Stomach (tissue), 4 donors: ENCODE results near the gene USP32.

Experiments used
- EP300 ChIP-seq: sonication (generic); formaldehyde crosslinking; IDR thresholded peaks from one replicate; pipeline ENCODE4 v1.6.1; 2017; ENCODE audit warnings: antibody characterized with exemption
- POLR2A ChIP-seq, 4 donors: fragments of 450-650 bp; IDR thresholded peaks; one replicate each; pipeline ENCODE4 v1.6.1; 2016; ENCODE audit warnings: antibody characterized with exemption in 4 of 4, control low read depth in 2 of 4, mild to moderate bottlenecking in 1 of 4, moderate library complexity in 1 of 4
- POLR2AphosphoS5 ChIP-seq, 3 donors: sonication (generic); formaldehyde crosslinking; IDR thresholded peaks; one replicate each; pipeline ENCODE4 v1.6.1; 2016; ENCODE audit warnings: antibody characterized with exemption in 3 of 3
- TF ChIP-seq, protein P1 (sequence below), 7 experiments: fragments of 450-650 bp in 4 of 7; fragments of 200-600 bp in 3 of 7; sonication (generic) in 3 of 7; IDR thresholded peaks; one replicate each; pipeline ENCODE4 v1.5.1; 2016 to 2019; ENCODE audit warnings: antibody characterized with exemption in 7 of 7, control low read depth in 2 of 7, mild to moderate bottlenecking in 1 of 7

- TF ChIP-seq, protein P1, sequence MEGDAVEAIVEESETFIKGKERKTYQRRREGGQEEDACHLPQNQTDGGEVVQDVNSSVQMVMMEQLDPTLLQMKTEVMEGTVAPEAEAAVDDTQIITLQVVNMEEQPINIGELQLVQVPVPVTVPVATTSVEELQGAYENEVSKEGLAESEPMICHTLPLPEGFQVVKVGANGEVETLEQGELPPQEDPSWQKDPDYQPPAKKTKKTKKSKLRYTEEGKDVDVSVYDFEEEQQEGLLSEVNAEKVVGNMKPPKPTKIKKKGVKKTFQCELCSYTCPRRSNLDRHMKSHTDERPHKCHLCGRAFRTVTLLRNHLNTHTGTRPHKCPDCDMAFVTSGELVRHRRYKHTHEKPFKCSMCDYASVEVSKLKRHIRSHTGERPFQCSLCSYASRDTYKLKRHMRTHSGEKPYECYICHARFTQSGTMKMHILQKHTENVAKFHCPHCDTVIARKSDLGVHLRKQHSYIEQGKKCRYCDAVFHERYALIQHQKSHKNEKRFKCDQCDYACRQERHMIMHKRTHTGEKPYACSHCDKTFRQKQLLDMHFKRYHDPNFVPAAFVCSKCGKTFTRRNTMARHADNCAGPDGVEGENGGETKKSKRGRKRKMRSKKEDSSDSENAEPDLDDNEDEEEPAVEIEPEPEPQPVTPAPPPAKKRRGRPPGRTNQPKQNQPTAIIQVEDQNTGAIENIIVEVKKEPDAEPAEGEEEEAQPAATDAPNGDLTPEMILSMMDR (IDR thresholded peaks at IDR 0.05): no peak
- TF ChIP-seq POLR2A (IDR thresholded peaks at IDR 0.05) (no peak), EP300 (no peak), POLR2AphosphoS5 (IDR thresholded peaks at IDR 0.05) (no peak)
These were observed 234.4 kb downstream of the USP32 start for GRCh38 chr17:60157487-60158040.
